ENCODE results near the gene PMP22. TPM values are rescaled to one million over a fixed set of nuclear protein-coding genes. Genes with fewer than 3 reads are reported as not detected.
A peak's percentile ranks its signal among the peaks of the same experiment; 100 is the strongest.

PMP22 gene
- total RNA-seq, 4 donors from 2014 or later, result 104 to 246 (median 155) TPM

GRCh38 chr17:15278924-15279477 is 13.9 kb upstream of the PMP22 start:
- TF ChIP-seq POLR2A (IDR thresholded peaks at IDR 0.05) (no peak), CTCF (IDR thresholded peaks at IDR 0.05) (no peak)
- intact Hi-C loops (cut with DNase I; ENCODE audit: low total_unique reads), result no loop called here
- DNase-seq, result no peak
- H3K27me3 ChIP-seq, result no peaks in the 10 kb centered on the region
- no peak overlapping the region for H3K27ac ChIP-seq
- H3K9me3 ChIP-seq, result no peaks in the 10 kb centered on the region
- H3K36me3 ChIP-seq, result no peaks in the 10 kb centered on the region
- H3K4me3 ChIP-seq, result no peak overlapping the region
- H3K4me1 ChIP-seq, result no peaks in the 10 kb centered on the region

- no peak overlapping the region for H3K4me3 ChIP-seq
- DNase-seq, result no peak
- intact Hi-C loops (cut with DNase I; ENCODE audit: low total_unique reads), result no loop called here
- H3K27me3 ChIP-seq, result no peaks in the 10 kb centered on the region
- H3K27ac ChIP-seq, result no peak overlapping the region
- H3K9me3 ChIP-seq, result no peaks in the 10 kb centered on the region
- H3K4me1 ChIP-seq, result no peaks in the 10 kb centered on the region
- no peaks in the 10 kb centered on the region for H3K36me3 ChIP-seq
- TF ChIP-seq CTCF (IDR thresholded peaks at IDR 0.05), result no peak
- TF ChIP-seq POLR2A (IDR thresholded peaks at IDR 0.05), result no peak
Observed at GRCh38 chr17:15278380-15278779, 13.3 kb upstream of the PMP22 start.

- Histone ChIP-seq H3K36me3 (no peaks in the 10 kb centered on the region), H3K4me3 (no peak overlapping the region), H3K4me1 (peaks cover 0 to 5% of the 10 kb centered on the region in 2 donors), H3K9me3 (no peaks in the 10 kb centered on the region), H3K27ac (peak overlapping the region; percentile 39 to 65), H3K27me3 (no peaks in the 10 kb centered on the region)
- no peak for DNase-seq
- intact Hi-C loops (cut with DNase I; ENCODE audit: low total_unique reads), result no loop called here
- TF ChIP-seq CTCF (IDR thresholded peaks at IDR 0.05), result no peak
- no peak for TF ChIP-seq POLR2A (IDR thresholded peaks at IDR 0.05)
Observed at GRCh38 chr17:15274017-15274416, 8.9 kb upstream of the PMP22 start.

- H3K27me3 ChIP-seq, result no peaks in the 10 kb centered on the region
- H3K9me3 ChIP-seq, result no peaks in the 10 kb centered on the region
- H3K4me3 ChIP-seq, result no peak overlapping the region
- intact Hi-C loops (cut with DNase I; ENCODE audit: low total_unique reads), result no loop called here
- no peak for TF ChIP-seq CTCF (IDR thresholded peaks at IDR 0.05)
- TF ChIP-seq POLR2A (IDR thresholded peaks at IDR 0.05), result no peak
- peak in 1 of 2 donors; percentile 62 for DNase-seq
- H3K27ac ChIP-seq, result peak overlapping the region; percentile 43 to 65
- H3K4me1 ChIP-seq, result peaks cover 0 to 5% of the 10 kb centered on the region in 2 donors
- no peaks in the 10 kb centered on the region for H3K36me3 ChIP-seq
Observed at GRCh38 chr17:15273141-15273793, 8.1 kb upstream of the PMP22 start.

- no peak for DNase-seq
- intact Hi-C loops (cut with DNase I; ENCODE audit: low total_unique reads), result no loop called here
- no peak overlapping the region for H3K4me3 ChIP-seq
- H3K4me1 ChIP-seq, result peaks cover 0 to 5% of the 10 kb centered on the region in 2 donors
- H3K36me3 ChIP-seq, result no peaks in the 10 kb centered on the region
- H3K9me3 ChIP-seq, result no peaks in the 10 kb centered on the region
- H3K27ac ChIP-seq, result peak overlapping the region in 1 of 2 donors; percentile 65
- no peaks in the 10 kb centered on the region for H3K27me3 ChIP-seq
- no peak for TF ChIP-seq POLR2A (IDR thresholded peaks at IDR 0.05)
- no peak for TF ChIP-seq CTCF (IDR thresholded peaks at IDR 0.05)
Observed at GRCh38 chr17:15271741-15272140, 6.6 kb upstream of the PMP22 start.

Data from uterus (tissue), 4 donors.